Measurements from ENCODE around the gene EFCAB9.

- TF ChIP-seq, protein P1, sequence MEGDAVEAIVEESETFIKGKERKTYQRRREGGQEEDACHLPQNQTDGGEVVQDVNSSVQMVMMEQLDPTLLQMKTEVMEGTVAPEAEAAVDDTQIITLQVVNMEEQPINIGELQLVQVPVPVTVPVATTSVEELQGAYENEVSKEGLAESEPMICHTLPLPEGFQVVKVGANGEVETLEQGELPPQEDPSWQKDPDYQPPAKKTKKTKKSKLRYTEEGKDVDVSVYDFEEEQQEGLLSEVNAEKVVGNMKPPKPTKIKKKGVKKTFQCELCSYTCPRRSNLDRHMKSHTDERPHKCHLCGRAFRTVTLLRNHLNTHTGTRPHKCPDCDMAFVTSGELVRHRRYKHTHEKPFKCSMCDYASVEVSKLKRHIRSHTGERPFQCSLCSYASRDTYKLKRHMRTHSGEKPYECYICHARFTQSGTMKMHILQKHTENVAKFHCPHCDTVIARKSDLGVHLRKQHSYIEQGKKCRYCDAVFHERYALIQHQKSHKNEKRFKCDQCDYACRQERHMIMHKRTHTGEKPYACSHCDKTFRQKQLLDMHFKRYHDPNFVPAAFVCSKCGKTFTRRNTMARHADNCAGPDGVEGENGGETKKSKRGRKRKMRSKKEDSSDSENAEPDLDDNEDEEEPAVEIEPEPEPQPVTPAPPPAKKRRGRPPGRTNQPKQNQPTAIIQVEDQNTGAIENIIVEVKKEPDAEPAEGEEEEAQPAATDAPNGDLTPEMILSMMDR (IDR thresholded peaks at IDR 0.05; ENCODE audit: insufficient read depth, low read length) = no peak
- TF ChIP-seq GABPA (IDR thresholded peaks at IDR 0.05; ENCODE audit: low read depth) (no peak), POLR2AphosphoS5 (IDR thresholded peaks at IDR 0.05; ENCODE audit: low read depth) (no peak), SPI1 (IDR thresholded peaks at IDR 0.05; ENCODE audit: borderline replicate concordance, low read depth) (no peak)
Observed at GRCh38 chr5:172162323-172162986, 31.5 kb upstream of the EFCAB9 start.

All from HL-60 (cell line).